Testis (tissue), 3 donors: Measurements from ENCODE around the gene SLC22A8. TPM values are rescaled to one million over a fixed set of nuclear protein-coding genes. Genes with fewer than 3 reads are reported as not detected.

Experiments used
- DNase-seq: peaks from one replicate; pipeline ENCODE4 v3.0.0-alpha.2; 2019
- H3K27ac ChIP-seq, 2 donors: fragments of 200-600 bp; sonication (generic); one replicate each; pipeline ENCODE4 v1.5.1; 2019
- H3K27me3 ChIP-seq: fragments of 200-600 bp; sonication (generic); one replicate; pipeline ENCODE4 v1.5.1; 2019
- H3K36me3 ChIP-seq: fragments of 200-600 bp; sonication (generic); one replicate; pipeline ENCODE4 v1.5.1; 2017; ENCODE audit warnings: low read depth; ENCODE audit errors: missing control alignments
- H3K4me1 ChIP-seq: fragments of 200-600 bp; sonication (generic); one replicate; pipeline ENCODE4 v1.5.1; 2019
- H3K4me3 ChIP-seq, 2 donors: fragments of 200-600 bp; sonication (generic); one replicate each; pipeline ENCODE4 v1.5.1; 2017 to 2019
- H3K9me3 ChIP-seq: fragments of 200-600 bp; sonication (generic); one replicate; pipeline ENCODE4 v1.5.1; 2017
- POLR2A ChIP-seq: fragments of 450-650 bp; IDR thresholded peaks from one replicate; pipeline ENCODE4 v1.6.1; 2017; ENCODE audit warnings: antibody characterized with exemption, mild to moderate bottlenecking, moderate library complexity
- WGBS, 2 donors: methylation state at CpG; one replicate each; pipeline ENCODE4 v1.1.5; 2018; 5-methylcytosine and 5-hydroxymethylcytosine counted together
- intact Hi-C: fragments of 100-400 bp; cut with DNase I; formaldehyde crosslinking; loops from one replicate; pipeline ENCODE4 v1.15.1; 2023; ENCODE audit warnings: low total_unique reads
- polyA plus RNA-seq: library from polyadenylated mRNA; stranded (reverse); fragments of 350-450 nt; fragmentation: Illumina TruSeq; extraction: RNeasy Lipid Tissue Mini Kit (QIAGEN cat#74804); gene quantifications from one replicate; pipeline ENCODE4 v1.2.3, GENCODE V29; 2014; ENCODE audit warnings: low read depth, low replicate concordance; ENCODE audit not compliant: insufficient read depth
- total RNA-seq, 2 donors: library from RNA; depleted of rRNA; stranded (reverse); fragments of >200 nt; gene quantifications; one replicate each; pipeline ENCODE4 v1.2.3, GENCODE V29; 2016
- TF ChIP-seq, protein P1 (sequence below), 3 experiments: fragments of 450-650 bp in 2 of 3; fragments of 200-600 bp in 1 of 3; sonication (generic) in 1 of 3; IDR thresholded peaks; one replicate each; pipeline ENCODE4 v1.5.1; 2016 to 2019; ENCODE audit warnings: antibody characterized with exemption in 3 of 3, mild to moderate bottlenecking in 2 of 3, moderate library complexity in 1 of 3

The SLC22A8 gene
- total and polyA plus RNA-seq, 3 donors from 2014 or later, result 0.06 TPM; not detected in 2

DNA sequence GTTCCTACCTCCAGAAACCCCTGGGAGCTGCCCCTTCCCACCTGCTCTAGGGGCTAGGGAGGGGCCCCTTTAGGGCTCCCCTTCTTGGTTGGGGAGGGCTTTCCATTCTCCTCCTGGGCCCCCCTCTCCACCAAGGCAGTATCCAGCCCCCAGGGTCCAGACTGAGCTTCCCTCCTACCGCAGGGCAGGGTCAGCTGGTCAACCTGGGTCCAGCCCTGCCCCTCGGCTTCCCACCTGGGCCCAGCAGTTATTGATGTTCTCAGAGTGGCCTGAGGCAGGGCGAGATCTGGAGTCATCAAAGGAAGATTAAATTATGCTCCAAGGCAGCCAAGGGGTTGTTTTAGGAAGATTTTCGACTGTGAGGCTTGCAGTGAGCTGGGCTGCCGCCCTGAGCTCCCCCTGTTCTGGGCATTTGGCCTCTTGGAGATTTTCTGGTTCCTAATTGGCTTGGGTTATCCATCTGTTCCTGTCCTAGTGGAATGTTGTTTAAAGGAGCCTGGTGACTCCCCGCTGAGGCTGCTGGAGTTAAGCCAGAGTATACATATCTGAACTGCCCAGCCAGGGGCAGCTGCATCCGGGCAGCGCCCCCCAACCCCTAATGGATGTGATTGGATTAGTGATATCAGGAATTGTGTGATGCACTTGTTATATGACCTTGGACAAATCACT is 1.8 kb upstream of the SLC22A8 start:
- DNase-seq, result peak; percentile 12
- H3K36me3 ChIP-seq, result no peaks in the 10 kb centered on the region
- no peaks in the 10 kb centered on the region for H3K9me3 ChIP-seq
- 44 to 54% methylated on average over 6 to 8 of the region's 8 CpGs for WGBS, 2 donors
- no peak for TF ChIP-seq POLR2A
- TF ChIP-seq, protein P1, sequence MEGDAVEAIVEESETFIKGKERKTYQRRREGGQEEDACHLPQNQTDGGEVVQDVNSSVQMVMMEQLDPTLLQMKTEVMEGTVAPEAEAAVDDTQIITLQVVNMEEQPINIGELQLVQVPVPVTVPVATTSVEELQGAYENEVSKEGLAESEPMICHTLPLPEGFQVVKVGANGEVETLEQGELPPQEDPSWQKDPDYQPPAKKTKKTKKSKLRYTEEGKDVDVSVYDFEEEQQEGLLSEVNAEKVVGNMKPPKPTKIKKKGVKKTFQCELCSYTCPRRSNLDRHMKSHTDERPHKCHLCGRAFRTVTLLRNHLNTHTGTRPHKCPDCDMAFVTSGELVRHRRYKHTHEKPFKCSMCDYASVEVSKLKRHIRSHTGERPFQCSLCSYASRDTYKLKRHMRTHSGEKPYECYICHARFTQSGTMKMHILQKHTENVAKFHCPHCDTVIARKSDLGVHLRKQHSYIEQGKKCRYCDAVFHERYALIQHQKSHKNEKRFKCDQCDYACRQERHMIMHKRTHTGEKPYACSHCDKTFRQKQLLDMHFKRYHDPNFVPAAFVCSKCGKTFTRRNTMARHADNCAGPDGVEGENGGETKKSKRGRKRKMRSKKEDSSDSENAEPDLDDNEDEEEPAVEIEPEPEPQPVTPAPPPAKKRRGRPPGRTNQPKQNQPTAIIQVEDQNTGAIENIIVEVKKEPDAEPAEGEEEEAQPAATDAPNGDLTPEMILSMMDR (IDR thresholded peaks at IDR 0.05), result no peak
- H3K4me3 ChIP-seq, result no peak overlapping the region
- peaks cover 10% of the 10 kb centered on the region for H3K4me1 ChIP-seq
- H3K27me3 ChIP-seq, result no peaks in the 10 kb centered on the region
- H3K27ac ChIP-seq, result no peak overlapping the region
- intact Hi-C loops, result no loop called here

DNA sequence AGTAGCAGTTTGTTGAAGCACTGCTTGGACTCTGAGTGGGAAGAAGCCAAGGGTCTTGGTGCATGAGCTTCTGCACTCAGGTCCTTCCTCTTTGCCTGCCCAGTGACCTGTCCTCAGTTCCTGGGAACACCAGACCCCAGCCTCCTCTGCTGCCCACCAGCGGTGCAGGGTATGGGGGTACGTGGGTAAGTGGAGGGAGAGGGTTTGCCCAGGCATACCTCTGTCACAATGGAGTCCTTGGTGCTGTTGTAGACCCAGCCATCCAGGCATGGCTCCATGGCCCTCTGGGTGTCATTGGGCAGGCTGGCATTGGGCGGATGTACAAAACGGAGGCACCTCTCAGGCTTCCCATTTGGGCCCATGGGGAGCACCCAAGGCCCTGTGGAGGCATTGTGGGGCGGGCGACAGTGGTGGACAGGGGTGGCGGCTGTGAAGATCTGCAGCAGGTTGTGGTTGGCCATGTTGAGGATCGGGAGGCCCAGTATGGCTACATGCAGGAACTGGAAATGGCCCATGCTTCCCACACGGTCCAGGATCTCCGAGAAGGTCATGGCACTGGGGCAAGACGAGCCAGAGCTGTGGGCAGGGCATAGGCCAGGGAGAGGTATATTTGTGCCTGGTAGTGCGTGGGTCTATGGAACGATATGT is 1.1 kb downstream of the SLC22A8 start:
- TF ChIP-seq, protein P1 (IDR thresholded peaks at IDR 0.05), result no peak
- no peak for TF ChIP-seq POLR2A
- H3K9me3 ChIP-seq, result no peaks in the 10 kb centered on the region
- no peaks in the 10 kb centered on the region for H3K36me3 ChIP-seq
- peaks cover 15% of the 10 kb centered on the region for H3K4me1 ChIP-seq
- DNase-seq, result no peak
- intact Hi-C loops, result no loop called here
- no peak overlapping the region for H3K4me3 ChIP-seq
- no peak overlapping the region for H3K27ac ChIP-seq
- WGBS, 2 donors, result 91% methylated on average over 4 to 13 of the region's 13 CpGs
- no peaks in the 10 kb centered on the region for H3K27me3 ChIP-seq

DNA sequence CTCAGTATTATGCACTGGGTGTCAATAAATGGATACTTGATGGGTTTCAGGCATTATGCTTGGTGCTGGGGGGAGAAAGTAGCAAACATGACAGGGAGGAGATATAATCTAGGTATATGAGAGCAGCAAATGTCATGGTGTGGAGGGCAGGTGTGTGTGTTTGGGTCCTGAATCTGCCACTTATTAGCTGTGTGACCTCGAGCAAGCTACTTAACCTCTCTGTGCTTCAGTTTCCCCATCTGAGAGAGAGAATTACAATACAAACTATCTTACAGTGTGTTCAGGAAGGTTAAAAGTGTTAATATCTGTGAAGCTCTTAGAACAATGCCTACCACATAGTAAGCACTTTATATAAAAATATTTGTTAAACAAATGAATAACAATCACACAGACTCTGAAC is 2.8 kb downstream of the SLC22A8 start:
- intact Hi-C loops, result no loop called here

DNA sequence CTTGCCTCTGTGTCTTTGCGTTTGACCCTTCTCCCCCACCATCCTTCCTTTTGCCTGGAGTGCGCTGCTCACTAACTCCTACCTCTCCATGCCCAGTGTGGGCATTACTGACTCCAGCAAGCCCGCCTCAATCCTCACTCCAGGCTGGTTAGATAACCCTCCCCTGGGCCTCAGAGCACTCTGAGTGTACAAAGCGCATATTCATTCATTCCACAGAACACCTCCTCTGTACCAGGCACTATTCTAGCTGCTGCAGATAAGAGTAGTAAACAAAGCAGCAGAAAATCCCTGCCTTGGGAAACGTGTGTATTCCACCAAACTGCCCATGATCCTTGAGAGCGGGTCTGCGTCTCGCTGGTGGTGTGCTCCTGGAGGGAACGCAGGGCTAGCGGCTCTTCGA is 3.2 kb downstream of the SLC22A8 start:
- intact Hi-C loops, result no loop called here
- peak; percentile 42 for DNase-seq
- TF ChIP-seq POLR2A, result no peak
- TF ChIP-seq, protein P1 (IDR thresholded peaks at IDR 0.05), result no peak
- Histone ChIP-seq H3K27ac (no peak overlapping the region), H3K4me3 (no peak overlapping the region), H3K4me1 (peaks cover 25% of the 10 kb centered on the region), H3K36me3 (no peaks in the 10 kb centered on the region), H3K27me3 (no peaks in the 10 kb centered on the region), H3K9me3 (no peaks in the 10 kb centered on the region)
- 67 to 77% methylated on average over 11 of the region's 11 CpGs for WGBS, 2 donors

More for the DNA sequence above, 2.8 kb downstream of the SLC22A8 start:
- TF ChIP-seq, protein P1 (IDR thresholded peaks at IDR 0.05), result no peak
- TF ChIP-seq POLR2A, result no peak
- Histone ChIP-seq H3K27me3 (no peaks in the 10 kb centered on the region), H3K9me3 (no peaks in the 10 kb centered on the region), H3K4me3 (no peak overlapping the region), H3K4me1 (peaks cover 22% of the 10 kb centered on the region), H3K27ac (no peak overlapping the region), H3K36me3 (no peaks in the 10 kb centered on the region)
- 93 to 94% methylated on average over 1 of the region's 1 CpG for WGBS, 2 donors
- no peak for DNase-seq
